Measurements from ENCODE around the gene SULT1C2.
"Not testable (repeated sequence)": the region's sequence is repeated elsewhere in the genome, so short reads cannot be mapped to it uniquely, and the experiment has no call there.

Gene SULT1C2

DNA sequence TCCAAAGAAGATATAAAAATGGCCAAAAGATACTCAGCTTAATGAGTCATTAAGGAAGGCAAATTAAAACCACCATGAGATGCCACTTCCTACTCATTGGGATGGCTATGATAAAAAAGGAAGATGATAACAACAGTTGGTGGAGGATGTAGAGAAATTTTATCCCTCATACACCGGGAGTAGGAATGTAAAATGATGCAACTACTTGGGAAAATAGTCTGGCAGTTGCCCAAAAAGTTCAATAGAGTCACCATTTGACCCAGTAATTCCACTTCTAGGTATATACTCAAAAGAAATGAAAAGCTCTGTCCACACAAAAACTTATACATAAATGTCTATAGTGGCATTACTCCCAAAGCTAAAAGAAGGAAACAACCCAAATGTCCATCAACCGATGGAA lies 10.1 kb upstream of the SULT1C2 start:
- H3K36me3 ChIP-seq (ENCODE audit: control insufficient read depth, low read length), result no peaks in the 10 kb centered on the region
- H3F3A ChIP-seq (ENCODE audit: control insufficient read depth, insufficient read depth), result no peaks in the 10 kb centered on the region
- H3K9me2 ChIP-seq (replicated peaks; ENCODE audit: control insufficient read depth, low read length), result no peaks in the 10 kb centered on the region
- H3K9me3 ChIP-seq (ENCODE audit: control insufficient read depth, insufficient read depth, low read length), result no peaks in the 10 kb centered on the region
- no peak overlapping the region for H3K27ac ChIP-seq (ENCODE audit: low read depth, low read length)
- H3K79me2 ChIP-seq (ENCODE audit: control insufficient read depth, low read length), result no peaks in the 10 kb centered on the region
- H3K4me1 ChIP-seq (ENCODE audit: control insufficient read depth, low read length), result no peaks in the 10 kb centered on the region
- no peak overlapping the region for H3K4me3 ChIP-seq (ENCODE audit: low read length)
- H4K20me1 ChIP-seq (ENCODE audit: control insufficient read depth, insufficient read depth, low read depth, low read length), result no peaks in the 10 kb centered on the region
- TF ChIP-seq EZH2phosphoT487 (IDR thresholded peaks at IDR 0.05; ENCODE audit: borderline replicate concordance, low read length), result no peak
- TF ChIP-seq, protein P1, sequence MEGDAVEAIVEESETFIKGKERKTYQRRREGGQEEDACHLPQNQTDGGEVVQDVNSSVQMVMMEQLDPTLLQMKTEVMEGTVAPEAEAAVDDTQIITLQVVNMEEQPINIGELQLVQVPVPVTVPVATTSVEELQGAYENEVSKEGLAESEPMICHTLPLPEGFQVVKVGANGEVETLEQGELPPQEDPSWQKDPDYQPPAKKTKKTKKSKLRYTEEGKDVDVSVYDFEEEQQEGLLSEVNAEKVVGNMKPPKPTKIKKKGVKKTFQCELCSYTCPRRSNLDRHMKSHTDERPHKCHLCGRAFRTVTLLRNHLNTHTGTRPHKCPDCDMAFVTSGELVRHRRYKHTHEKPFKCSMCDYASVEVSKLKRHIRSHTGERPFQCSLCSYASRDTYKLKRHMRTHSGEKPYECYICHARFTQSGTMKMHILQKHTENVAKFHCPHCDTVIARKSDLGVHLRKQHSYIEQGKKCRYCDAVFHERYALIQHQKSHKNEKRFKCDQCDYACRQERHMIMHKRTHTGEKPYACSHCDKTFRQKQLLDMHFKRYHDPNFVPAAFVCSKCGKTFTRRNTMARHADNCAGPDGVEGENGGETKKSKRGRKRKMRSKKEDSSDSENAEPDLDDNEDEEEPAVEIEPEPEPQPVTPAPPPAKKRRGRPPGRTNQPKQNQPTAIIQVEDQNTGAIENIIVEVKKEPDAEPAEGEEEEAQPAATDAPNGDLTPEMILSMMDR (IDR thresholded peaks at IDR 0.05; ENCODE audit: low read depth, low read length, poor library complexity, severe bottlenecking), result no peak
- no peak overlapping the region for H3K4me2 ChIP-seq (ENCODE audit: low read length)
- H3K27me3 ChIP-seq (ENCODE audit: control insufficient read depth, low read length), result no peaks in the 10 kb centered on the region

DNA sequence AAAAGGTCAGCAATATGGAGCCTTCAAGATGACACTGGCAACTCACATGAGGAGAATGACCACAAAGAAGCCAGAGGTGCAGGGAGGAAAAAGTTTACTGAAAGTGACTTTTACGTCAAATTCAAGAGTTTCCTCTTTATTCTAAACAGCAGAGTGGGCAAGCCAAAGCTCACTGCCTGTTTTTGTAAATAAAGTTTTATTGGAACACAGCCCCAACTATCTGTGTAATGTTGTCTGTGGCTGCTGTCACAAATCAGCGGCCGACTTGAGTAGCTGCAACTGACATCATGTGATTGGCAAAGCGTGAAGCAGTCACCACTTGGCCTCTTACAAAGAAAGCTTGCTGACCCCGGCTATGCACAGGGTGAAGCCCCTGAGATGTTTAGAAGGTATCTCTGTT lies 9.2 kb upstream of the SULT1C2 start:
- Histone ChIP-seq H3K9me2 (replicated peaks; ENCODE audit: control insufficient read depth, low read length) (no peaks in the 10 kb centered on the region), H3K4me2 (ENCODE audit: low read length) (no peak overlapping the region), H3K4me3 (ENCODE audit: low read length) (no peak overlapping the region), H3K79me2 (ENCODE audit: control insufficient read depth, low read length) (no peaks in the 10 kb centered on the region), H3K9me3 (ENCODE audit: control insufficient read depth, insufficient read depth, low read length) (no peaks in the 10 kb centered on the region), H3K27ac (ENCODE audit: low read depth, low read length) (no peak overlapping the region), H3K36me3 (ENCODE audit: control insufficient read depth, low read length) (no peaks in the 10 kb centered on the region), H4K20me1 (ENCODE audit: control insufficient read depth, insufficient read depth, low read depth, low read length) (no peaks in the 10 kb centered on the region), H3F3A (ENCODE audit: control insufficient read depth, insufficient read depth) (no peaks in the 10 kb centered on the region), H3K4me1 (ENCODE audit: control insufficient read depth, low read length) (no peaks in the 10 kb centered on the region), H3K27me3 (ENCODE audit: control insufficient read depth, low read length) (no peaks in the 10 kb centered on the region)
- TF ChIP-seq EZH2phosphoT487 (IDR thresholded peaks at IDR 0.05; ENCODE audit: borderline replicate concordance, low read length), result no peak
- TF ChIP-seq, protein P1 (IDR thresholded peaks at IDR 0.05; ENCODE audit: low read depth, low read length, poor library complexity, severe bottlenecking), result no peak

DNA sequence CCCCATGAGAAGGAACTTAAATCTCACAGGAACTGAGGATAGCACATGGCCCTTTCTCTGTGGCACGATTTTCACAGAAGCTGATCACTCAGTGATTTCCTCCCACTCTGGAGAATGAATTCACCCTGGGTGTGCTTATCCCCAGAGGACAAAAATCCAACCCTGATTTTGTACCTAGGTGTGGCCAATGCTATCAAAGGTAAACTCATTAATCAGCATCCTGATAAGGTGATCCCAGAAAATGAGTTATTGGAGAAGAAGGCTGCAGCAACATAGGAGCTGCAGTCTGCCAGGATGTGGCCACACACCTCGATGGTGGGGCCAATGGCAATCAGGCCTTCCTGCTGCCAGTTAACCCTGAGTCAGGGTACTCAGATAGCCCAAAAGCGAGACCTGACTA lies 8.2 kb upstream of the SULT1C2 start:
- Histone ChIP-seq H3K36me3 (ENCODE audit: control insufficient read depth, low read length) (no peaks in the 10 kb centered on the region), H3K9me3 (ENCODE audit: control insufficient read depth, insufficient read depth, low read length) (no peaks in the 10 kb centered on the region), H3K4me2 (ENCODE audit: low read length) (no peak overlapping the region), H3K4me1 (ENCODE audit: control insufficient read depth, low read length) (no peaks in the 10 kb centered on the region), H3K79me2 (ENCODE audit: control insufficient read depth, low read length) (no peaks in the 10 kb centered on the region), H3K4me3 (ENCODE audit: low read length) (no peak overlapping the region), H3K9me2 (replicated peaks; ENCODE audit: control insufficient read depth, low read length) (no peaks in the 10 kb centered on the region), H3F3A (ENCODE audit: control insufficient read depth, insufficient read depth) (no peaks in the 10 kb centered on the region), H3K27ac (ENCODE audit: low read depth, low read length) (no peak overlapping the region), H3K27me3 (ENCODE audit: control insufficient read depth, low read length) (no peaks in the 10 kb centered on the region), H4K20me1 (ENCODE audit: control insufficient read depth, insufficient read depth, low read depth, low read length) (no peaks in the 10 kb centered on the region)
- TF ChIP-seq EZH2phosphoT487 (IDR thresholded peaks at IDR 0.05; ENCODE audit: borderline replicate concordance, low read length), result no peak
- TF ChIP-seq, protein P1 (IDR thresholded peaks at IDR 0.05; ENCODE audit: low read depth, low read length, poor library complexity, severe bottlenecking), result no peak

DNA sequence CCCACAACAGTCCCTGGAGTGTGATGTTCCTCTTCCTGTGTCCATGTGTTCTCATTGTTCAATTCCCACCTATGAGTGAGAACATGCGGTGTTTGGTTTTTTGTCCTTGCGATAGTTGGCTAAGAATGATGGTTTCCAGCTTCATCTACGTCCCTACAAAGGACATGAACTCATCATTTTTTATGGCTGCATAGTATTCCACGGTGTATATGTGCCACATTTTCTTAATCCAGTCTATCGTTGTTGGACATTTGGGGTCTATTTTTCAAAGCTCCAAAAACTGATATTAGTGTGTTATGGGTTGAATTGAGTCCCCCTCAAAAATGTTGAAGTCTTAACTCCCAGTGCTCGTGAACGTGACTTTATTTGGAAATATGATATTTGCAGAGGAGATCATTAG lies 4.1 kb upstream of the SULT1C2 start:
- H3K9me3 ChIP-seq (ENCODE audit: control insufficient read depth, insufficient read depth, low read length); H3K27me3 ChIP-seq (ENCODE audit: control insufficient read depth, low read length); H4K20me1 ChIP-seq (ENCODE audit: control insufficient read depth, insufficient read depth, low read depth, low read length); H3K4me3 ChIP-seq (ENCODE audit: low read length); H3K36me3 ChIP-seq (ENCODE audit: control insufficient read depth, low read length); H3K79me2 ChIP-seq (ENCODE audit: control insufficient read depth, low read length); H3K4me1 ChIP-seq (ENCODE audit: control insufficient read depth, low read length); H3K4me2 ChIP-seq (ENCODE audit: low read length); H3K9me2 ChIP-seq (replicated peaks; ENCODE audit: control insufficient read depth, low read length); H3F3A ChIP-seq (ENCODE audit: control insufficient read depth, insufficient read depth); H3K27ac ChIP-seq (ENCODE audit: low read depth, low read length): not testable (repeated sequence)
